Stimulated activated CD8-positive, alpha-beta memory T cell treated with anti-CD3 and anti-CD28 coated beads, Interleukin-4, amount 100 ng/mL, for 48 hours (primary cell): ENCODE measurements around the gene HDLBP.
"Not testable (repeated sequence)": the region's sequence is repeated elsewhere in the genome, so short reads cannot be mapped to it uniquely, and the experiment has no call there.

Experiments used
- DNase-seq: peaks from one replicate; pipeline ENCODE4 v3.0.0-alpha.2; 2020

HDLBP gene

DNA sequence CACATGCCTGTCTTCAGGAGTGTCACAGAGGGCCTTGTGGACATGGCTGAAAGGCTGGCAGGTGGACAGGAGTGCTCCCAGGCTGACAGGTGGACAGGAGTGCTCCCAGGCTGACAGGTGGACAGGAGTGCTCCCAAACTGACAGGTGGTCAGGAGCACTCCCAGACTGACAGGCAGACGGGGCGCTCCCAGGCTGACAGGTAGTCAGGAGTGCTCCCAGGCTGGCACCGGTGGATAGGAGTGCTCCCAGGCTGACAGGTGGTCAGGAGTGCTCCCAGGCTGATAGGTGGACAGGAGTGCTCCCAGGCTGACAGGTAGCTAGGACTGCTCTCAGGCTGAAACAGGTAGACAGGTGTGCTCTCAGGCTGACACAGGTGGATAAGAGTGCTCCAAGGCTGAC, 110.4 kb downstream of the HDLBP start:
- no peak for DNase-seq

- no peak for DNase-seq
Measured at GRCh38 chr2:241204490-241204889, 111.0 kb downstream of the HDLBP start.

GRCh38 chr2:241204010-241204384, 111.5 kb downstream of the HDLBP start:
- DNase-seq = no peak

- DNase-seq = no peak
Measured at GRCh38 chr2:241203218-241204009, 112.1 kb downstream of the HDLBP start.

- no peak for DNase-seq
Measured at GRCh38 chr2:241202681-241203080, 112.8 kb downstream of the HDLBP start.

GRCh38 chr2:241202268-241202585, 113.2 kb downstream of the HDLBP start:
- DNase-seq = no peak

DNA sequence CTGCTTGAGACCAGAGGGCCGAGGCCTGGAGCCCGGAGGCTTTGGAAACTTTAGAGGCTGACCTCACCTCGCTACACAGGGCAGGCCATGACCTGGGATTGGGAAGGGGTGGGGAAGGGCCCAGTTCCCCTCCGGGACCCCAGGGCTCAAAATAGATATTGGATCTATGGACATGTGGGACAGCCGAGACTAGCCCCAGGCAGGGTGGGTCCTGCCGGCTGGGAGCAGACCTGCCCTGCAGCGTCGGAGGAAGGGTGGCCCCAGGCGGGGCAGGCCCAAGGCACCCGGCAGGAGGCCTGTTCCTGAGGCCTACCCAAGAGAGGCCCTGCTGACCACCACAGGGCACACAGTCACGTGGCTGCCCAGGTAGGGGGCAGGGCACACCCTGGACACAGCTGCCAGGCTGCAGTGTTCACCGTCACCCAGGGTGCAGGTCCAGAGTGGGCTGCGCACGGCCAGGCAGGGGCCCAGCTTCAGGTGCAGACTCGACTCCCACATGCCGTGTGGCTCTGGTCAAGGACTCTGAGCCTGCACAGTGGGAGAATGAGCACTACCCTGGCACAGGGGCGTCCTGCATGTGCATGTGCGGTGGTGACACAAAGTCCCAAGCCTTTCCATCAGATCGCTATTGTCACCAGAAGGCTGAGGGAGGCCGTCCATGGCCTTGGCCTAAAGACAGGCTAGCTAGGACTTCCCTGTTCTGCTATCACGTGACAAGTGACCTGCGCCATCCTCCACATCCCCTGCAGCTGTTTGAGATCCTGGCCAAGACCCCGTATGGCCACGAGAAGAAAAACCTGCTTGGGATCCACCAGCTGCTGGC, 113.8 kb downstream of the HDLBP start:
- no peak for DNase-seq

DNA sequence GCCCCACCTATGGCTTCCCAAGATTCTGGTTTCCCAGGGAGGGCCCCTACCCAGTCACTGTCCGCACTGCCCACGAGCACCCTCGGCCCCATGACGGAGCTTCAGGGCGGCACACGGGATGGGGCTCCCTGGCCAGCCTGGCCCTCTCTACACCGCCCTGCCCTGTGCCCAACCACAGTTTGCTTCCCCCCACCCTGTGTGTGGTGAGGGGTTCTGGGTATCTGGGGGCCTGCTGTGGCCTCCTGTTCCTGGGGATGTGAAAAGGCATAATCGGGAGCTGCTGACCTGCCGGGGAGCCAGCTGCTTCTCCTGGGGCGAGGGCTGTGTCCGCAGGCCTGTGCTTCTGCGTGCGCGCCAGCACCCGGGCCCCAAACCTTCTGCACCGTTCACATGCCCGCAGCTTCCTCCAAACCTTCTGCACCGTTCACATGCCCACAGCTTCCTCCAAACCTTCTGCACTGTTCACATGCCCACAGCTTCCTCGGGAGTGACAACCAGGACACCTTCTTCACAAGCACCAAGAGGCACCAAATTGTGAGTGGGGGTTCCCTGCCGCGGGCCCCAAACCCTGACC, 114.6 kb downstream of the HDLBP start:
- no peak for DNase-seq

GRCh38 chr2:241199897-241200821, 115.3 kb downstream of the HDLBP start:
- no peak for DNase-seq

DNA sequence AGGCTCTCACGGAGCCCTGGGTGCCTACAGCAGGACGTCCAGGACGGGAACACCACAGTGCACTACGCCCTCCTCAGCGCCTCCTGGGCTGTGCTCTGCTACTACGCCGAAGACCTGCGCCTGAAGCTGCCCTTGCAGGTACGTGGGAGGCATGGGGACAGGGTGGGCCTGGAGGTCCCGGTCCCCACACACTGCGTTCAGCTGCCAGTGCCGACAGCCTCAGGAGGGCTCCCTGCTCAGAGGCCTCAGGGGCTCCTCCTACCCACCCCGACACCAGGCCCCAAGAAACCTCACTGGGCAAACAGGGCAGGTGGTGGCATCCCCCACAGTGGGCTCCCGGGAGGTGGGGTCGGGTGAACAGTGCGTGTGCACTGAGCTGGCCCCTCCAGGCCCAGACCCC, 116.2 kb downstream of the HDLBP start:
- DNase-seq = no peak

GRCh38 chr2:241198381-241199279, 116.8 kb downstream of the HDLBP start:
- no peak for DNase-seq

DNA sequence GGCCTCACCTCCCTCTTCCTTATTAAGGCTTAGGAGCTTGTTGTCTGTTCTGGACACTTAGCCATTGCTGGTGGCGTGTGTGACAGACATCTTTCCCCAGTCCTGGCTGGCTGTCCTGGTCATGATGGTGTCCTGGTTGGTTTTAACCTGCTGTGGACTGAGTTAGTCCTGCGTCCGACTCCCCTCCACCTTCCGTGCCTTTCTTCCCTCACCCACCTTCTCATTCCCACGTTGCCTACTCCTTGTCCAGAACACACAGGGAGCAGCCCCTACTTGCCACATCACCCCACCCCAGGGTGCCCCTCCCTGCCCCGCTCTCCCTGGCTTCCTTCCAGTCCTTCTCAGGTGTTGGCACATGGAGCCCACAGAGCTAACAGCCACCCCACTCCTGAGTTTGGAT, 117.5 kb downstream of the HDLBP start:
- DNase-seq = no peak

GRCh38 chr2:241197246-241197645, 118.2 kb downstream of the HDLBP start:
- DNase-seq = not testable (repeated sequence)

DNA sequence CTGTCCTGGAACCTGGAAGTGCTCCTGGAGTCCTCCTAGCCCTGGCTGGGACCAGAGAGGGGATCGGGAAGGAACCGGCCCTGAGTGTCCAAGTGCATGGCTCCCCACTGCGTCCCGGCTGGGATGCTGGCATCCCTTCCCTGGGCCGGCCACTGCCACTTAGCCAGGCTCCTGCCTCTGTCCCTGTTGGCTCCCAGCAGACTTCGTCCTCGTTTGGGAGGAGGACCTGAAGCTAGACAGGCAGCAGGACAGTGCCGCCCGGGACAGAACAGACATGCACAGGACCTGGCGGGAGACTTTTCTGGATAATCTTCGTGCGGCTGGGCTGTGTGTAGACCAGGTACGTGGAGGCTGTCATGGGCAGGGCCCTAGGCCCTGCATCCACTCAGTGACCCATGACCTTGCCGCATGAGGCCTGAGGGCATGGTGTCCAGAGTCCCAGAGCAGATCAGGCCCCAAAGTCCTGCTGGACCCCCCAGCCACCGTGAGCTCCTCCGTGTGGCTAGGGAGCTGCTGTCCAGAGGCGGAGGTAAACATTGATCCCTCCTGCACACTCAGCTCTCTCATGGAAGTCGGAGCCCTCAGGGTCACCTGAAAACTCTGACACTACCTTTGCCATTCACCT, 119.9 kb downstream of the HDLBP start:
- no peak for DNase-seq

- DNase-seq = no peak
Measured at GRCh38 chr2:241194811-241195210, 120.7 kb downstream of the HDLBP start.

DNA sequence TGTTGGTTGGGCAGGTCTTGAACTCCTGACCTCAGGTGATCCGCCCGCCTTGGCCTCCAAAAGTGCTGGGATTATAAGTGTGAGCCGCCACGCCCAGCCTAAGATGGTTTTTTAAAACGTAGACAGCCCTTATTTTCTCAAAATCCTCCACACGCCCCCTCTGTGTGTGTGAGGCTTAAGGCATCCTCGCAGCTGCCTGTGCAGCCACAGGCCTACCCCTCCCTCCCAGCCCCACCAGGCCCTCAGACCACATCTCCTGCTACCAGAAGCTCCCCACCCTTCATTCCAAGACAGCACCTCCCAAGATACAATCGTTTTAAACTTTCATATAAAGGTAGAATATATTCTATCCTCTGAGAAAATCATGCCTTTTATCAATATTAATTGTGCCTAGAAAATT, 122.2 kb downstream of the HDLBP start:
- no peak for DNase-seq

DNA sequence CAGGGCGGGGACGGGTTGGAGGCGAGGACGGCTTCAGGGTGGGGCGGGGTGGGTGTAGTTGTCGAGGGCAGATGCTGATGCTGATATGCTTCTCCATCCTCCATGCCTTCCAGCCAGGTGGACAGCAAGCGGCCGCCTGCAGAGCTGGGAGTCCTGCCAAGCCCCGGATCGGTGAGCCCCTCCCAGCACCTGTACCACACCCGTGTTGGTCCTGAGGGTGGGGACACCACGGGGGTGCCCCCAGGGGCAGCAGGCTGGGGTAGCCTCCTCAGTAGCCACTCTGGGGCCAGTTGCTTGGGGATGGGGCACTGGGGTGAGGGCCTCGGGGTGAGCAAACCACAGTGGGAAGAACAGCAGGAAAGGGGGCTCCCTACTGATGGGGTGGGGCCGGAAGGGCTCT, 124.4 kb downstream of the HDLBP start:
- no peak for DNase-seq

DNA sequence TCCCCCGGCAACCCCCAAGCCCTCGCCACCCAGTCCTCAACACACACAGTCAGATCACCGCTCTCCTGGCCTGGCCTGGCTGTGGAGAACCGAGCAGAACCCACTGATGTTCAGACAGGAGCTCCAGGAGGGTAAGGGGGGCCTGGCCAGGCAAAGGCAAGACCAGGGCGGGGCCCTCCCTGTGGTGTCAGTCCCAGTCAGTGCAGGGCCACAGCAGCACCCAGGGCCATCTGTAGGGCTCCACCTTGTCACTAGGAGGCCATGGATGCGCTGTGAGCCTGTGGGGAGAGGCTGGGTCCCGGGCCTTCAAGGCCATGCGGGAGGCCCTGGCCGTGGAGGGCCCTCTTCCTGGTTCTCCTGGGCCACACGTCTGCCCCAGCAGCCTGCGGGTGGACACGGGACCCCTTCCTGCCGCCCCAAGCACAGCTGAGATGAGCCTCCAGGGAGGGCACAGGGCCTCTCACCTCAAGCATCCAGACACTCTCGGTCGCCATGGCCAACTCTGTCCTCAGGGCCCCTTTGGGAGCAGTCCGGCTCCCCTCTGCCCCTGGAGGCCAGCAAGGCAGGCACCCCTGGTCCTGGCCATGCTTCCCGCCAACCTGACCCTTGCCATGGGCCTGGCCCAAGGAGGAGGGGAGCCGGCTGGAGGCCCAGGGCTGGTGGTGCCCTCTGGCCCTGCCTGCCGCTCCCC, 125.0 kb downstream of the HDLBP start:
- no peak for DNase-seq

DNA sequence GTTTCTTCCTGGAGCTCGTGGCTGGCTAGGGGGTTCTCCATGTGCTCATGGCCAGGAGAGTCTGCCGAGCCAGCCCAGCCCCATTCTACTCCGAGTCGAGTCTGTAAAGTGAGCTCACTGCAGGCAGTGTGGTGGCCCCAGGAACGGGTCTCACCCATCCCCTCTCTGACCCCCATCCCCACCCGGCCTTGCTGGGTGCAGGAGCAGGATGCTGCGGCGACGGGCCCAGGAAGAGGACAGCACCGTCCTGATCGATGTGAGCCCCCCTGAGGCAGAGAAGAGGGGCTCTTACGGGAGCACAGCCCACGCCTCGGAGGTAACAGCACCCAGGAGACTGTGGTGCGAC, 125.6 kb downstream of the HDLBP start:
- no peak for DNase-seq

DNA sequence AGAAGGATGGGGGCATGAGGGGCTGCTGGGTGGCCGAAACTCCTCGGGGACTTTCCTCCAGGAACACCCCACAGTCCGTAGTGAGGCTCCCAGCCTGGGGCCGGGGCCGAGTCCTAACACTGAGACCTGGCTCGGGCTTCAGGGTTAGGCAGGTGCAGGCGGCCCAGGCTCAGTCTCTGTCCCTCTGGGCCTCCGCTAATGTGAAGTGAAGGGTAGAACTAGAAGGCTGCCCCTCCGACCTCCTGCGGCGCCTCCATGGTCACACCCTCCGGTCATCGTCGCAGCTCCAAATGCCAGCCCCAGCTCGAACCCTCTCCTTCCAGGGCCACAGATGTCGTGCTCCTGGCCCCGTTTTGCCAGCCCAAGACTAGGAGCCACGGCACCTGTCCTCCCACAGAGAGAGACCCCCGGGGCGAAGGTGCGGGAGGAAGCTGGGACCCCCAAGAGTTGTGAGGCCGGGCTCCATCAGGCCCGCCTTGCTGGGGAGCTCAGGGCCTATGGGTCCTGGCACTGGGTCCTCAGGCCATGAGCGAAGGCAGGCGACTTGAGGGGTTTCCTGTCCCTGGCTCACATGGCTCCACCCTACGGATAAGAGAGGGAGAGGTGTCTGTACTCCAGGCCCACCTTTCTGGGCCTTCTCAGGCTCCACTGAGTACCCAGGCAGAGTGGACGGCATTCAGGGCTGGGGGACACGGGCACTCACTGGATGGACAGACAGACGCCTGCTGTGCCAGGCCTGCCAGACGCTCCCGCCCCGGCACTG, 126.2 kb downstream of the HDLBP start:
- no peak for DNase-seq
